OCI-LY7 (cell line): ENCODE data around the gene MKRN1. TPM values are rescaled to one million over a fixed set of nuclear protein-coding genes. Genes with fewer than 3 reads are reported as not detected.

Source experiments
- total RNA-seq, 2 experiments: library from RNA; depleted of rRNA in 1 of 2; stranded (reverse); fragments of >200 nt in 1 of 2; shearing (Covaris generic) in 1 of 2; gene quantifications; 2 replicates each; pipeline ENCODE4 v1.2.3, GENCODE V29; 2014 to 2022

Gene MKRN1
- total RNA-seq, 2 experiments from 2014 or later: 26.4 to 48.0 TPM

Other genes starting within 250 kb of the MKRN1 start
- gene SLC37A3, start 81.0 kb downstream of the MKRN1 start, total RNA-seq (2014; rRNA removed; shearing (Covaris generic)): 6.6 and 8.0 TPM in 2 replicates
- 9.8 and 10.0 TPM in 2 replicates for gene SLC37A3, start 81.0 kb downstream of the MKRN1 start, total RNA-seq (2022)
- not detected in 2 replicates for gene RAB19, start 75.4 kb downstream of the MKRN1 start, total RNA-seq (2014; rRNA removed; shearing (Covaris generic))
- not detected in 2 replicates for gene RAB19, start 75.4 kb downstream of the MKRN1 start, total RNA-seq (2022)
- 0.35 and 0.59 TPM in 2 replicates for gene DENND2A, start 161.3 kb upstream of the MKRN1 start, total RNA-seq (2014; rRNA removed; shearing (Covaris generic))
- 0.13 TPM in 1 of 2 replicates, not detected in the other for gene DENND2A, start 161.3 kb upstream of the MKRN1 start, total RNA-seq (2022)
- gene ADCK2, start 193.4 kb upstream of the MKRN1 start, total RNA-seq (2014; rRNA removed; shearing (Covaris generic)): 56.9 and 60.2 TPM in 2 replicates
- gene ADCK2, start 193.4 kb upstream of the MKRN1 start, total RNA-seq (2022): 41.1 and 45.8 TPM in 2 replicates
- gene NDUFB2, start 217.2 kb upstream of the MKRN1 start, total RNA-seq (2014; rRNA removed; shearing (Covaris generic)): 139 and 158 TPM in 2 replicates
- gene NDUFB2, start 217.2 kb upstream of the MKRN1 start, total RNA-seq (2022): 87.3 and 114 TPM in 2 replicates